Kidney epithelial cell (primary cell): ENCODE data around the gene MTUS2. TPM values are rescaled to one million over a fixed set of nuclear protein-coding genes. Genes with fewer than 3 reads are reported as not detected.

Source experiments
- DNase-seq: peaks from one replicate; pipeline ENCODE4 v3.0.0-alpha.2; 2010; ENCODE audit warnings: low read depth
- H3K27me3 ChIP-seq: 2 replicates; pipeline ENCODE4 v1.6.0; 2011; ENCODE audit warnings: low read length; ENCODE audit not compliant: control insufficient read depth, insufficient read depth
- H3K36me3 ChIP-seq: 2 replicates; pipeline ENCODE4 v1.5.1; 2011; ENCODE audit warnings: low read length; ENCODE audit not compliant: control insufficient read depth, insufficient read depth
- H3K4me3 ChIP-seq: 2 replicates; pipeline ENCODE4 v1.5.1; 2011; ENCODE audit warnings: low read depth, mild to moderate bottlenecking, control low read depth, low read length
- total RNA-seq: library from RNA; depleted of rRNA; stranded (reverse); fragments of >200 nt; gene quantifications from 2 replicates; pipeline ENCODE4 v1.2.3, GENCODE V29; 2015
- TF ChIP-seq, protein P1 (sequence below): IDR thresholded peaks from 2 replicates; pipeline ENCODE4 v1.5.1; 2011; ENCODE audit warnings: mild to moderate bottlenecking, moderate library complexity, low read length, control low read depth, inconsistent platforms; ENCODE audit not compliant: insufficient read depth, poor library complexity, severe bottlenecking

The MTUS2 gene
- total RNA-seq, 1 donor from 2014 or later = 0.25 TPM

DNA sequence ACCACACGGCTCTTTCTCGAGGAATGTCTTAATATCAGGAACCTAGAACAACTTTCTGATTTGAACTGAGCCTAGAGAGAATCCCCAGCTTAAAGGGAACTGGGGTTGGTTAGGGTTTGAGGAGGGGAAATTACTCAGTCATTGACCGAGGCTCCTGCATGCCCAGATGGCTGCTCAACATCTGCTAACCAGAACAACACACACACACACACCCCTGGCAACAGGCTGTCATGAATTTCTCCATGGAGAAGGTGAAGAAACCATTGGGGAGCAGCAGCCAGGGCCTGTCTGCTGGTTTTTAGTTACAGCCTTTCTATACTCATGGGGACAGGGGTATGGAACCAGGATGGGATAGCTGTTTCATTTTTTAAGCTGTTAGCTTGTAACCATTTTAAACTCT is 5.2 kb downstream of the MTUS2 start:
- peaks cover 11% of the 10 kb centered on the region for H3K27me3 ChIP-seq
- H3K36me3 ChIP-seq = no peaks in the 10 kb centered on the region
- no peak overlapping the region for H3K4me3 ChIP-seq
- no peak for DNase-seq
- TF ChIP-seq, protein P1, sequence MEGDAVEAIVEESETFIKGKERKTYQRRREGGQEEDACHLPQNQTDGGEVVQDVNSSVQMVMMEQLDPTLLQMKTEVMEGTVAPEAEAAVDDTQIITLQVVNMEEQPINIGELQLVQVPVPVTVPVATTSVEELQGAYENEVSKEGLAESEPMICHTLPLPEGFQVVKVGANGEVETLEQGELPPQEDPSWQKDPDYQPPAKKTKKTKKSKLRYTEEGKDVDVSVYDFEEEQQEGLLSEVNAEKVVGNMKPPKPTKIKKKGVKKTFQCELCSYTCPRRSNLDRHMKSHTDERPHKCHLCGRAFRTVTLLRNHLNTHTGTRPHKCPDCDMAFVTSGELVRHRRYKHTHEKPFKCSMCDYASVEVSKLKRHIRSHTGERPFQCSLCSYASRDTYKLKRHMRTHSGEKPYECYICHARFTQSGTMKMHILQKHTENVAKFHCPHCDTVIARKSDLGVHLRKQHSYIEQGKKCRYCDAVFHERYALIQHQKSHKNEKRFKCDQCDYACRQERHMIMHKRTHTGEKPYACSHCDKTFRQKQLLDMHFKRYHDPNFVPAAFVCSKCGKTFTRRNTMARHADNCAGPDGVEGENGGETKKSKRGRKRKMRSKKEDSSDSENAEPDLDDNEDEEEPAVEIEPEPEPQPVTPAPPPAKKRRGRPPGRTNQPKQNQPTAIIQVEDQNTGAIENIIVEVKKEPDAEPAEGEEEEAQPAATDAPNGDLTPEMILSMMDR = no peak

DNA sequence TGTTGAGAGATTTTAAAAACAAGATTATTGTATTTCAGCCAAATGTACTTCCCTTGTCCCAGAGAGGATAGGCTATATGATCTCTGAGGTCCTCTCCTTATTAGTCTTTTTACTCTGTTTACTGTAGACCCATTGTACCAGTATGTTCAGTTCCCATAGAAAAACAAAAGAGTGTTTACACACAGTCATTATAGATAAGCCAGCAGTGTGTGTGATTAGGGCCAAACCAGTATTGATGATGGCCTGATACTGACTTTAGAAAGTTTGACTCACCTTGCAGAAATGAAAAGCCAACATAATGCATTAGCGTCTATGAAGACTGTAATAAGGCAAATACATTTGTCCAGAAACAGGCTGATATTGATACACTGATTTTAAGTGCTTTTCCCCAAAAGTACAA is 6.2 kb downstream of the MTUS2 start:
- no peaks in the 10 kb centered on the region for H3K36me3 ChIP-seq
- TF ChIP-seq, protein P1 = no peak
- DNase-seq = no peak
- no peak overlapping the region for H3K4me3 ChIP-seq
- peaks cover 7% of the 10 kb centered on the region for H3K27me3 ChIP-seq

DNA sequence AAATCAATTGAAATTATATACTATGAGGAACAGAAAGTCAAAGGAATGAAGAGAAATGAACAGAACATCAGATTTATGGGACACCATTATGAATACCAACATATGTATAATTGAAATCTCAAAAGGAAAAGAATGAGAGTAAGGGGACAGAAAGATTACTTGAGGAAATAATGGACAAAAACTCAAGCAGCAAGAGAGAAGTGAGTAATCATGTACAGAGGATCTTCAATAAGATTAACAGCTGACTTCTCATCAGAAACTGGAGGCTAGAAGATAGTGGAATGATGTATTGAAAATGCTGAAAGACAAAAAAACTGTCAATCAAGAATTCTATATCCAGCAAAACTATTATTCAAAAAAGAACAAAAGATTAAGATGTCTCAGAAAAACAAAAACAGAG is 10.4 kb downstream of the MTUS2 start:
- TF ChIP-seq, protein P1 = no peak
- DNase-seq = no peak
- Histone ChIP-seq H3K4me3 (no peak overlapping the region), H3K27me3 (no peaks in the 10 kb centered on the region), H3K36me3 (no peaks in the 10 kb centered on the region)

DNA sequence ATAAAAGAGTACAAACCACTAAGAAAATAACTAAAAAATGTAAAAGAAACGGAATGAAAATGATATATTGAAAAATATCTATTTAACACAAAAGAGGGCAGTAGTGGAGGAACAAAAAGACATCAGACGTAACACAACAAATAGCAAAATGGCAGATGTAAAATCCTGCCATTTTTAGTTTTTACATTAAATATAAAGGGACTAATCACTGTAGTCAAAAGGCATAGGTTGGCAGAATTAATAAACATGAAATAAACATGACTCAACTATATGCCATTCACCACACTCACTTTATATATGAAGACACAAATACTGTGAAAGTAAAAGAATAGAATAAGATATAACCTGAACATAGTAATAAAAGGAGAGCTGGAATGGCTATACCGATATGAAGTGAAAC is 11.0 kb downstream of the MTUS2 start:
- DNase-seq = no peak
- H3K36me3 ChIP-seq = no peaks in the 10 kb centered on the region
- H3K4me3 ChIP-seq = no peak overlapping the region
- H3K27me3 ChIP-seq = no peaks in the 10 kb centered on the region
- TF ChIP-seq, protein P1 = no peak

DNA sequence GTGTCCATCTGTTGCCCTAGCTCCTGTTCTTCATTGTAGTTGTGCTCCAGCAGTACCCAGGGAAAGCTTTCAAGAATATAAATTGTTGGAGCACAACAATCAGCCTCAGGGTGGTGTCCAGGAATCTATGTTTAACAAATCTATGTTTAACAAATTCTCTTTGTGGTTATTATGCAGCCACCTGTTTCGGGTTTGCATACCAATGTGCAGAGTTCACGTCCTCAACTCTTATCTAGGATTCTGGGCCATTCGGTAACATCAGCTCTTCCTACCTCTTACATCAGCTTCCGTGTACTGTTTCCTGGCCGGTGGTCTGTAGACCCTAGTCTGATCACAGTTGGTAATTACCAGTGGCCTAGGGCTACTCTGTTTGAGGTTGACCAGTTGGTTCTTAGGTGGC is 17.0 kb downstream of the MTUS2 start:
- TF ChIP-seq, protein P1 = no peak
- no peak for DNase-seq
- no peaks in the 10 kb centered on the region for H3K27me3 ChIP-seq
- H3K4me3 ChIP-seq = no peak overlapping the region
- no peaks in the 10 kb centered on the region for H3K36me3 ChIP-seq

DNA sequence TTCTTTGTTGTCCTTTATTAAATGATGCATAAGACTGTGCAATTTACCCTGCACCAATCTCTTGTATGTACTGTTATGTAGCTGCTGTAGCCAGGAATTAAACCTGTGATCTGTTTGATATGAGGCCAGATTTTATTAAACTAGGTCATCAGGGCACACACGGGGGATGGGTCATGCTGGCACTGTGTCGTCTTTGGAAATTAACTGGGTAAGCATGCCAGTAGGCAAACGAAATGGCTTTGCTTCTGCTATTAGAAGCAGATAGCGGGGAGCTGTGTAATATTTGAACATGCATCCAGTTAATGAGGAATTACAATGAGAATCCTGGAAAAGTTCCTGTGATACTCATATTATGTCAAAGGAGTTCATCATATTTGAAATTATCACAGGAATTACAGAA is 23.5 kb downstream of the MTUS2 start:
- no peaks in the 10 kb centered on the region for H3K36me3 ChIP-seq
- no peaks in the 10 kb centered on the region for H3K27me3 ChIP-seq
- H3K4me3 ChIP-seq = no peak overlapping the region
- DNase-seq = no peak
- TF ChIP-seq, protein P1 = no peak
